Hepatocyte (in vitro differentiated cells): Measurements from ENCODE around the gene EDNRA. TPM values are rescaled to one million over a fixed set of nuclear protein-coding genes. Genes with fewer than 3 reads are reported as not detected.

Experiments used
- DNase-seq: peaks from one replicate; pipeline ENCODE4 v3.0.0-alpha.2; 2016; ENCODE audit warnings: low spot score
- H2AFZ ChIP-seq: fragments of 200-600 bp; sonication (generic); 2 replicates; pipeline ENCODE4 v1.6.0; 2016; ENCODE audit warnings: antibody characterized with exemption, mild to moderate bottlenecking
- H3K27ac ChIP-seq: fragments of 200-600 bp; sonication (generic); 2 replicates; pipeline ENCODE4 v1.5.1; 2016; ENCODE audit warnings: mild to moderate bottlenecking
- H3K27me3 ChIP-seq: fragments of 200-600 bp; sonication (generic); 2 replicates; pipeline ENCODE4 v1.6.1; 2016
- H3K36me3 ChIP-seq: fragments of 200-600 bp; sonication (generic); replicated peaks from 2 replicates; pipeline ENCODE4 v1.5.1; 2016; ENCODE audit warnings: low read depth; ENCODE audit not compliant: insufficient read depth
- H3K4me1 ChIP-seq: fragments of 200-600 bp; sonication (generic); 2 replicates; pipeline ENCODE4 v1.5.1; 2016; ENCODE audit warnings: mild to moderate bottlenecking, moderate library complexity; ENCODE audit not compliant: insufficient read depth
- H3K4me2 ChIP-seq: fragments of 200-600 bp; sonication (generic); 2 replicates; pipeline ENCODE4 v1.6.0; 2016
- H3K4me3 ChIP-seq: fragments of 200-600 bp; sonication (generic); 2 replicates; pipeline ENCODE4 v1.5.1; 2016; ENCODE audit warnings: mild to moderate bottlenecking
- H3K79me2 ChIP-seq: fragments of 200-600 bp; sonication (generic); 2 replicates; pipeline ENCODE4 v1.6.0; 2017; ENCODE audit warnings: mild to moderate bottlenecking
- H3K9me2 ChIP-seq: fragments of 200-600 bp; sonication (generic); replicated peaks from 2 replicates; pipeline ENCODE4 v1.6.0; 2017; ENCODE audit warnings: mild to moderate bottlenecking; ENCODE audit not compliant: insufficient read depth
- H3K9me3 ChIP-seq: fragments of 200-600 bp; sonication (generic); 2 replicates; pipeline ENCODE4 v1.5.1; 2016; ENCODE audit warnings: low read depth, mild to moderate bottlenecking
- H4K20me1 ChIP-seq: fragments of 200-600 bp; sonication (generic); 2 replicates; pipeline ENCODE4 v1.6.0; 2016; ENCODE audit warnings: mild to moderate bottlenecking; ENCODE audit not compliant: insufficient read depth, poor library complexity, severe bottlenecking
- EZH2 ChIP-seq: fragments of 200-600 bp; sonication (generic); IDR thresholded peaks from 2 replicates; pipeline ENCODE4 v1.6.1; 2016; ENCODE audit warnings: antibody characterized with exemption, mild to moderate bottlenecking, borderline replicate concordance
- EZH2phosphoT487 ChIP-seq: fragments of 200-600 bp; sonication (generic); IDR thresholded peaks from one replicate; pipeline ENCODE4 v1.6.1; 2018; ENCODE audit warnings: antibody characterized with exemption, mild to moderate bottlenecking, low read depth, moderate library complexity; ENCODE audit not compliant: unreplicated experiment, severe bottlenecking
- WGBS: methylation state at CpG from one replicate; pipeline ENCODE4 v1.1.6; 2016; ENCODE audit warnings: low lambda C conversion rate; ENCODE audit errors: missing lambda C conversion rate; 5-methylcytosine and 5-hydroxymethylcytosine counted together
- polyA plus RNA-seq: library from polyadenylated mRNA; unstranded; fragments of >200 nt; fragmentation: Nextera tagmentation; extraction: Ambion mirVana; gene quantifications from 2 replicates; pipeline ENCODE4 v1.2.1, GENCODE V29; 2016
- total RNA-seq: library from RNA; depleted of rRNA; stranded (reverse); fragments of >200 nt; gene quantifications from 2 replicates; pipeline ENCODE4 v1.2.3, GENCODE V29; 2014
- TF ChIP-seq, protein P1 (sequence below): fragments of 200-600 bp; sonication (generic); IDR thresholded peaks from 2 replicates; pipeline ENCODE4 v1.5.1; 2016; ENCODE audit warnings: antibody characterized with exemption, mild to moderate bottlenecking; ENCODE audit not compliant: poor library complexity

EDNRA gene
- total and polyA plus RNA-seq, 2 experiments from 2014 or later: 19.0 to 28.1 TPM

DNA sequence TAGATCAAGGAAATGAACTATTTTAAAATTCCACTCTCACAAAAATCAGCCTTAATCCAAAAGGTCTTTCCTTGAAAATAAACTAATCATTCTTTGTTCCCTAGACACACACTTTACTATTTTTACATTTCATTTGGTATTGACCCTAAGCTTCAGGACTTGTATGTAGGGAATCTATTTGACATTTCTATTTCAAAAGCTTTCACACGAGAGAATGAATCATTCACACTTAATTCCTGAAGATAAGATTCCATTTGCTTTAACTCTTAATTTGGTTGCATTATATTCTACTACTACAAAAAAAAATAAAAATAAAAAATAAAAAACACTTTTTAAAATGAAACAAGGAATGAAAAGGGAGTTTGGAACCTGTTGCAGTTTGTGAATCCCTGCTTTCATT is 43.7 kb downstream of the EDNRA start:
- peaks cover 5% of the 10 kb centered on the region for H3K4me1 ChIP-seq
- no peaks in the 10 kb centered on the region for H3K36me3 ChIP-seq
- H3K9me3 ChIP-seq: no peaks in the 10 kb centered on the region
- no peaks in the 10 kb centered on the region for H3K9me2 ChIP-seq
- H3K27ac ChIP-seq: no peak overlapping the region
- H3K79me2 ChIP-seq: no peaks in the 10 kb centered on the region
- 22% methylated on average over 1 of the region's 1 CpG for WGBS
- TF ChIP-seq EZH2phosphoT487 (no peak), EZH2 (no peak)
- TF ChIP-seq, protein P1, sequence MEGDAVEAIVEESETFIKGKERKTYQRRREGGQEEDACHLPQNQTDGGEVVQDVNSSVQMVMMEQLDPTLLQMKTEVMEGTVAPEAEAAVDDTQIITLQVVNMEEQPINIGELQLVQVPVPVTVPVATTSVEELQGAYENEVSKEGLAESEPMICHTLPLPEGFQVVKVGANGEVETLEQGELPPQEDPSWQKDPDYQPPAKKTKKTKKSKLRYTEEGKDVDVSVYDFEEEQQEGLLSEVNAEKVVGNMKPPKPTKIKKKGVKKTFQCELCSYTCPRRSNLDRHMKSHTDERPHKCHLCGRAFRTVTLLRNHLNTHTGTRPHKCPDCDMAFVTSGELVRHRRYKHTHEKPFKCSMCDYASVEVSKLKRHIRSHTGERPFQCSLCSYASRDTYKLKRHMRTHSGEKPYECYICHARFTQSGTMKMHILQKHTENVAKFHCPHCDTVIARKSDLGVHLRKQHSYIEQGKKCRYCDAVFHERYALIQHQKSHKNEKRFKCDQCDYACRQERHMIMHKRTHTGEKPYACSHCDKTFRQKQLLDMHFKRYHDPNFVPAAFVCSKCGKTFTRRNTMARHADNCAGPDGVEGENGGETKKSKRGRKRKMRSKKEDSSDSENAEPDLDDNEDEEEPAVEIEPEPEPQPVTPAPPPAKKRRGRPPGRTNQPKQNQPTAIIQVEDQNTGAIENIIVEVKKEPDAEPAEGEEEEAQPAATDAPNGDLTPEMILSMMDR: no peak
- no peaks in the 10 kb centered on the region for H4K20me1 ChIP-seq
- no peak overlapping the region for H2AFZ ChIP-seq
- peak overlapping the region; percentile 26 for H3K4me2 ChIP-seq
- H3K4me3 ChIP-seq: no peak overlapping the region
- no peak for DNase-seq
- no peaks in the 10 kb centered on the region for H3K27me3 ChIP-seq

DNA sequence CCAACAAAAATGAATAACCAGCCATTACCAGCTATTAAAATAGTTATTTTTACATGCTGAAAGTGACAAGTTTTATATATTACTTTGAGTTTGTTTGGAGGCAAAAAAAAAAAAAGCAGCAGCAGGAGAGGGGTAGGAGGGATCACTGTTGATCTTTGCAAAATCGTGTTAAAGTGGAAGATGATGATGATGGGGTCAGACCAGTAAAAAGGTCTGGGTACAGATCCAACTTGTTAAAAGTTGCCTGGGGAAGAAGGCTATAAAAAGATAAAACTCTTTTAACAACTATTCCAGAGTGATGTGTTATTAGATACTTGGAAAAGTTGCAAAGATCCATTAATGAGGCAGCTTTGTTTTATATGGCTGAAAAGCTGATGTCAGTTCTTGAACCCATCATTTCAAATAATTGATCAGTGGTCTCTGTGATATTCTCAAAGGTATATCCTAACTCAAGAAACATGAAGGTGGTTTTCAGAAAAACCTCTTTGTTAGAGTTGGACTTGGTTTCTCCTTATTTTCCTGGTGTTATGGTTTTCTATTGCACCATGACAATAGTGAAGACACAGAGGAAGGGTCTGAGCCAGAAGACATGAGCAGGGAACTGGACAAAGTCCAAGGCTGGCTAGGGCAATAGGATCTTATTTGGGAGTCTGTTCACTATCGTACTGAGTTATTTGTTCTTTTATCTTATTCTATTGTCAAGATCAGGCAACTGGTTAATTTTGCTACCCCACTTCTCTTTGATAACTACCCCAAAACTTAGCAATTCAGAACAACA is 44.8 kb downstream of the EDNRA start:
- H3K4me1 ChIP-seq: peaks cover 5% of the 10 kb centered on the region
- no peaks in the 10 kb centered on the region for H3K9me3 ChIP-seq
- no peaks in the 10 kb centered on the region for H3K79me2 ChIP-seq
- H3K4me3 ChIP-seq: no peak overlapping the region
- DNase-seq: no peak
- no peaks in the 10 kb centered on the region for H4K20me1 ChIP-seq
- H3K27ac ChIP-seq: peak overlapping the region; percentile 36
- no peak overlapping the region for H2AFZ ChIP-seq
- no peaks in the 10 kb centered on the region for H3K27me3 ChIP-seq
- no peaks in the 10 kb centered on the region for H3K9me2 ChIP-seq
- peak overlapping the region; percentile 26 for H3K4me2 ChIP-seq
- H3K36me3 ChIP-seq: no peaks in the 10 kb centered on the region
- WGBS: 41% methylated on average over 2 of the region's 2 CpGs
- TF ChIP-seq, protein P1: no peak
- no peak for TF ChIP-seq EZH2
- TF ChIP-seq EZH2phosphoT487: no peak

DNA sequence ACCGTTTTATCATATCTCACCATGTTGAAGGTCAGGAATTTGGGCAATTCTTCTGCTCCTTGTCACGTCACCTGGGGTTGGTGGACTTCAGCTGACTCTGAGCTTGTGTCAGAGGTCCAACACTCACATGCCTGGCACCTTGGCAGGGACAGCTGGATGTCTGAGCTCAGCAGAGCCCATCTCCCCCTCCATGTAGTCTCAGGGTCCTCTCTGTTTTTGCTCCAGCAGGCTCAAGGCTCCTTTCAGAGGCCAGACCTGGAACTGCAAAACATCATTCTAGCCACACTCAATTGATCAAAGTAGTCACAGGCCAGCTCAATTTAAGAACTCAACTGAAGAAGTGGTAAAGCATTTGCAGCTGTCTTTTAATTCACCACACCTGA is 45.4 kb downstream of the EDNRA start:
- Histone ChIP-seq H3K9me2 (no peaks in the 10 kb centered on the region), H3K27ac (peak overlapping the region; percentile 32), H3K4me3 (no peak overlapping the region), H3K36me3 (no peaks in the 10 kb centered on the region), H3K9me3 (no peaks in the 10 kb centered on the region), H2AFZ (no peak overlapping the region), H4K20me1 (no peaks in the 10 kb centered on the region), H3K79me2 (no peaks in the 10 kb centered on the region), H3K4me1 (peaks cover 5% of the 10 kb centered on the region), H3K4me2 (no peak overlapping the region), H3K27me3 (no peaks in the 10 kb centered on the region)
- TF ChIP-seq EZH2: no peak
- no peak for TF ChIP-seq EZH2phosphoT487
- TF ChIP-seq, protein P1: no peak
- DNase-seq: no peak
- 85% methylated on average over 2 of the region's 2 CpGs for WGBS
